SK-N-MC (cell line): ENCODE measurements around the gene GRXCR1.

Experiments used
- EZH2 ChIP-seq: fragments of 200-600 bp; sonication (generic); IDR thresholded peaks from one replicate; pipeline ENCODE4 v1.6.1; 2017; ENCODE audit warnings: antibody characterized with exemption
- FOXP2 ChIP-seq: optimal IDR thresholded peaks from 2 replicates; pipeline ENCODE3; 2011; ENCODE audit warnings: mild to moderate bottlenecking, moderate library complexity; ENCODE audit not compliant: insufficient read depth; ENCODE audit errors: extremely low read length, control extremely low read depth
- POLR2AphosphoS5 ChIP-seq: IDR thresholded peaks from 2 replicates; pipeline ENCODE4 v1.6.1; 2012; ENCODE audit warnings: mild to moderate bottlenecking, low read depth, low read length, borderline replicate concordance

GRCh38 chr4:42906341-42906740 lies 13.8 kb downstream of the GRXCR1 start:
- TF ChIP-seq EZH2 (no peak), POLR2AphosphoS5 (no peak), FOXP2 (no peak)
